GOT3 (cell line): Measurements from ENCODE around the gene B3GALNT2.
A peak's percentile ranks its signal among the peaks of the same experiment; 100 is the strongest.
"Not testable (repeated sequence)": the region's sequence is repeated elsewhere in the genome, so short reads cannot be mapped to it uniquely, and the experiment has no call there.

Experiments used
- DNase-seq: peaks from one replicate; lab custom pipeline; 2025; ENCODE audit warnings: mixed read lengths; lab: John Stamatoyannopoulos, UW

Gene B3GALNT2

GRCh38 chr1:235504122-235504493, at the start of gene B3GALNT2:
TSS of gene B3GALNT2 (minus strand) at chr1:235504452. CDS start at chr1:235504252, 200 bp downstream.
- no peak for DNase-seq

- DNase-seq = no peak
Measured at GRCh38 chr1:235553112-235553551, 48.9 kb upstream of the B3GALNT2 start.

- no peak for DNase-seq
Measured at GRCh38 chr1:235552146-235552716, 48.0 kb upstream of the B3GALNT2 start.

GRCh38 chr1:235549351-235550139, 45.3 kb upstream of the B3GALNT2 start:
- no peak for DNase-seq

GRCh38 chr1:235546369-235547155, 42.3 kb upstream of the B3GALNT2 start:
- not testable (repeated sequence) for DNase-seq

GRCh38 chr1:235545292-235545930, 41.2 kb upstream of the B3GALNT2 start:
- DNase-seq = no peak

- not testable (repeated sequence) for DNase-seq
Measured at GRCh38 chr1:235542845-235543244, 38.6 kb upstream of the B3GALNT2 start.

- no peak for DNase-seq
Measured at GRCh38 chr1:235533476-235534168, 29.4 kb upstream of the B3GALNT2 start.

- DNase-seq = no peak
Measured at GRCh38 chr1:235532360-235532759, 28.1 kb upstream of the B3GALNT2 start.

- DNase-seq = no peak
Measured at GRCh38 chr1:235527196-235527814, 23.1 kb upstream of the B3GALNT2 start.

- DNase-seq = no peak
Measured at GRCh38 chr1:235525314-235525713, 21.1 kb upstream of the B3GALNT2 start.

- DNase-seq = no peak
Measured at GRCh38 chr1:235516862-235517446, 12.7 kb upstream of the B3GALNT2 start.

GRCh38 chr1:235515844-235516512, 11.7 kb upstream of the B3GALNT2 start:
- DNase-seq = no peak

GRCh38 chr1:235513495-235514366, 9.5 kb upstream of the B3GALNT2 start:
- DNase-seq = no peak

GRCh38 chr1:235511470-235512240, 7.4 kb upstream of the B3GALNT2 start:
- no peak for DNase-seq

GRCh38 chr1:235510823-235511222, 6.6 kb upstream of the B3GALNT2 start:
- no peak for DNase-seq

- DNase-seq = no peak
Measured at GRCh38 chr1:235507623-235508022, 3.4 kb upstream of the B3GALNT2 start.

- peak; percentile 99 for DNase-seq
Measured at GRCh38 chr1:235504494-235505222, 406 bp upstream of the B3GALNT2 start.
